Kidney (tissue), 14 donors: ENCODE measurements around the gene SS18L1. TPM values are rescaled to one million over a fixed set of nuclear protein-coding genes. Genes with fewer than 3 reads are reported as not detected.

Source experiments
- DNase-seq, 5 donors: peaks; one replicate each; pipeline ENCODE4 v3.0.0-alpha.2; 2013 to 2020
- FAIRE-seq: peaks from 2 replicates; lab custom pipeline; 2012; peaks lifted over from hg19 to GRCh38; lab: Jason Lieb, UNC
- H3K27ac ChIP-seq, 2 donors: one replicate each; pipeline ENCODE4 v1.7.0; 2013; ENCODE audit warnings: low read depth in 2 of 2, low read length in 2 of 2, inconsistent platforms in 1 of 2
- H3K27me3 ChIP-seq: one replicate; pipeline ENCODE4 v1.7.1; 2013; ENCODE audit warnings: low read length, inconsistent platforms; ENCODE audit not compliant: control insufficient read depth, insufficient read depth
- H3K36me3 ChIP-seq, 3 donors: one replicate each; pipeline versions ENCODE4 v1.7.0 to v1.7.1; 2013; ENCODE audit warnings: low read length in 3 of 3, control low read depth in 1 of 3, inconsistent platforms in 1 of 3; ENCODE audit not compliant: insufficient read depth in 3 of 3, control insufficient read depth in 2 of 3
- H3K4me1 ChIP-seq, 3 donors: one replicate each; pipeline versions ENCODE4 v1.7.0 to v1.7.1; 2013; ENCODE audit warnings: low read length in 3 of 3, inconsistent platforms in 1 of 3, low read depth in 1 of 3; ENCODE audit not compliant: control insufficient read depth in 2 of 3, insufficient read depth in 2 of 3
- H3K4me3 ChIP-seq, 3 donors: one replicate each; pipeline versions ENCODE4 v1.7.0 to v1.8.1; 2013; ENCODE audit warnings: low read length in 3 of 3, control low read depth in 1 of 3, inconsistent platforms in 1 of 3
- H3K9ac ChIP-seq, 3 donors: one replicate each; pipeline versions ENCODE4 v1.7.0 to v1.7.1; 2013; ENCODE audit warnings: low read length in 3 of 3, control low read depth in 1 of 3, inconsistent platforms in 1 of 3
- H3K9me3 ChIP-seq, 3 donors: one replicate each; pipeline versions ENCODE4 v1.7.0 to v1.7.1; 2013; ENCODE audit warnings: low read length in 3 of 3, control low read depth in 1 of 3, inconsistent platforms in 1 of 3; ENCODE audit not compliant: control insufficient read depth in 2 of 3, insufficient read depth in 1 of 3
- intact Hi-C: fragments of 100-400 bp; cut with DNase I; formaldehyde crosslinking; loops from one replicate; pipeline ENCODE4 v1.11.1; 2022
- polyA plus RNA-seq: library from polyadenylated mRNA; stranded (reverse); fragments of 350-450 nt; fragmentation: Illumina TruSeq; extraction: RNeasy Lipid Tissue Mini Kit (QIAGEN cat#74804); gene quantifications from one replicate; pipeline ENCODE4 v1.2.3, GENCODE V29; 2014; ENCODE audit warnings: low read depth, low replicate concordance; ENCODE audit not compliant: insufficient read depth
- total RNA-seq: library from RNA; stranded (reverse); fragmentation: NEBNext Ultra II Directional; extraction: Animal tissue kit (Norgen Biotek cat#: 25700); gene quantifications from one replicate; pipeline ENCODE4 v1.2.1, GENCODE V29; 2021
- TF ChIP-seq, protein P1 (sequence below): IDR thresholded peaks from 3 replicates; pipeline ENCODE4 v1.5.1; 2012; ENCODE audit warnings: mild to moderate bottlenecking, moderate library complexity, borderline replicate concordance; ENCODE audit not compliant: insufficient read depth; ENCODE audit errors: extremely low read depth
- donor health status: control.
- donor health status: control.
- donor health status: control.
- donor health status: control.
- donor health status: control.
- donor health status: DM: yes; HTN: yes; CAD: no.
- donor health status: Normal renal cell carcinoma (clear cell type).

SS18L1 gene
- total and polyA plus RNA-seq, 2 donors from 2014 or later, result 6.5 to 12.0 TPM

DNA sequence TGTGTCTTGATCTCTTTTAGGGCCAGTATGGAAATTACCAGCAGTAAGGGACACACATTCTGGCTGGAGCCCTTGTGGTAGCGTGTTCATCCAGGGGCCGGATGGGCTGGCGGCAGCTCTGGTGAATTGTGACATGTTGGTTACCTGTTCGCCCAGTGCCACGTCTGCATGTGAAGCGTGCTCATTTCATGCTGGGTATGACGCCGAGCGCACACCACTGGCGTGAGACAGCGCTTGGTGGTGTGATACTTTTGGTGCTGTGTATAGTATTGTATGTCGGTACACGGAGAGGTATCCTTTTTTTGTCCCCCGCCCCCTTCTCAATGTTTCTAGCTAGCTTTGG lies 35.6 kb downstream of the SS18L1 start:
- H3K9me3 ChIP-seq, result no peaks in the 10 kb centered on the region
- H3K9ac ChIP-seq, result no peak overlapping the region
- intact Hi-C loops, result no loop called here
- H3K27ac ChIP-seq, result no peak overlapping the region
- H3K27me3 ChIP-seq, result no peaks in the 10 kb centered on the region
- TF ChIP-seq, protein P1, sequence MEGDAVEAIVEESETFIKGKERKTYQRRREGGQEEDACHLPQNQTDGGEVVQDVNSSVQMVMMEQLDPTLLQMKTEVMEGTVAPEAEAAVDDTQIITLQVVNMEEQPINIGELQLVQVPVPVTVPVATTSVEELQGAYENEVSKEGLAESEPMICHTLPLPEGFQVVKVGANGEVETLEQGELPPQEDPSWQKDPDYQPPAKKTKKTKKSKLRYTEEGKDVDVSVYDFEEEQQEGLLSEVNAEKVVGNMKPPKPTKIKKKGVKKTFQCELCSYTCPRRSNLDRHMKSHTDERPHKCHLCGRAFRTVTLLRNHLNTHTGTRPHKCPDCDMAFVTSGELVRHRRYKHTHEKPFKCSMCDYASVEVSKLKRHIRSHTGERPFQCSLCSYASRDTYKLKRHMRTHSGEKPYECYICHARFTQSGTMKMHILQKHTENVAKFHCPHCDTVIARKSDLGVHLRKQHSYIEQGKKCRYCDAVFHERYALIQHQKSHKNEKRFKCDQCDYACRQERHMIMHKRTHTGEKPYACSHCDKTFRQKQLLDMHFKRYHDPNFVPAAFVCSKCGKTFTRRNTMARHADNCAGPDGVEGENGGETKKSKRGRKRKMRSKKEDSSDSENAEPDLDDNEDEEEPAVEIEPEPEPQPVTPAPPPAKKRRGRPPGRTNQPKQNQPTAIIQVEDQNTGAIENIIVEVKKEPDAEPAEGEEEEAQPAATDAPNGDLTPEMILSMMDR, result no peak
- no peak for FAIRE-seq
- DNase-seq, result no peak
- H3K36me3 ChIP-seq, result peaks cover 3 to 18% (median 8%) of the 10 kb centered on the region in 3 donors
- no peak overlapping the region for H3K4me3 ChIP-seq
- peaks cover 0 to 6% (median 0%) of the 10 kb centered on the region in 3 donors for H3K4me1 ChIP-seq

DNA sequence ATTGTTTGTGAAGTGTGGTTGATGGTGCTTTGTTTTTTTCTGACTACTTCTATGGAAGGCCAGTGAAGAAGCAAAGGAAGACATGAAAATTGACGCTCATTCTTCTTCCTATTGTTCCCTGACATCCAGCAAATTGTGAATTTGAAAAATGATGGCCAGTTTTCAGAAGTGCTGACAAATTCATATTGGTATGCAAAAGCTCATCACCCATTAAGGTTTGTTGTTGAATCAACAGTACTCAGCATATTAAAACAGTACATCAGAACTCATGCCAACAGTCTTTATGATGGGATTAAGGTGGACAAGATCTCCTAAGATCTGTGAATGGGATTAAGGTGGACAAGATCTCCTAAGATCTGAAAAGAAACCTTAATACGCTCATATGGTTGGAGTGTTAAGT lies 38.2 kb downstream of the SS18L1 start:
- TF ChIP-seq, protein P1, result no peak
- Histone ChIP-seq H3K36me3 (peaks cover 0 to 8% (median 5%) of the 10 kb centered on the region in 3 donors), H3K27me3 (no peaks in the 10 kb centered on the region), H3K4me1 (peaks cover 0 to 6% (median 0%) of the 10 kb centered on the region in 3 donors), H3K9me3 (no peaks in the 10 kb centered on the region), H3K27ac (no peak overlapping the region), H3K9ac (peak overlapping the region in 1 of 3 donors; percentile 90), H3K4me3 (peak overlapping the region in 2 of 3 donors; percentile 76 to 97)
- FAIRE-seq, result no peak
- DNase-seq, result no peak
- intact Hi-C loops, result no loop called here

DNA sequence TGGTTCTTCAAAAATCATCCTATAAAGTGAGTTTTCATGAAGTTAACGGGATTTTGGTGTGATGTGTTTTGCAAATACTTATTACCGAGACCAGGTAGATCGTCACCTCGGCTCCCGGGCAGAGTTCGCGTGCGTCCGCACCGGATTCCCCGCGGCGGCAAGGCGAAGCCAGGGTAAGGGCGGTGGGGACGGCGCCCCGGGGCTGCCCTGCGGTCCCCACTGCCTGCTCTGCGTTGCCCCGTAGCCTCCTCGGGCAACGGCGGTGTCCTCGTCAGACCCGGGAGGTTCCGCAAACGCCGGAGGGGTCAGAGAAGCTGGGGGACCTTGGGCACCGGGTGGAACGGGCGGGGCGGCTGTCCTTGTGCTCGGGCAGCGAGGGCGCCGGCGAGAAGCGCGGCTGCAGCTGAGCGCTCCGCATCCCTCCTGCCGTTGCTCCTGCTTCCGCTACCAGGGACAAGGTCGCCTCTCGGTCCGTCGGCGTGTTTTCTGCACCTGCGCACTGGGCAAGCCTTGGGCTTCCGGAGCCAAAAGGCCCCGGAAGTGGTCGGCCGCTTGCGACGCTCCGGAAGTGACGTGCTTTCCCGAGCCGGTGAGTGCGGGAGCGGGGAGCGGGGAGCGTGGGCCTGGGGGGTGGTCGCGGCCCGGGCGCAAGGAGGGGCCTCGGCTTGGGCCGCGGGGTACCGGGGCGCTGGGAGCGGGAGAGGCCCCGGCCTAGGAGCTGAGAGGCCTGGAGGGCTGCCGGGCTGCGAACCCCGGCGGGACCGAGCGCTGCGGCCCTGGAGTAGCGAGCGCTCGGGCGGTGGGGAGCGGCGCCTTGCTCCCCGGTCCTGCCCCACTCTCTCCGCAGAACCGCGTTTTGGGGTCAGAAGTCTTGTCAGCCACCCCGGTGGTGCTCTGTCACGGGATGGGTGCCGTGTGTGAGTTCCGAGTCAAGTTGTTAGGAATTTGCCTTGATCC lies 39.2 kb downstream of the SS18L1 start, which contains the start of gene MTG2:
TSS of gene MTG2 (plus strand) at position 560 of the 957 bp plus-strand sequence. CDS start 10,393 bp downstream, outside the sequence.
- TF ChIP-seq, protein P1, result peak; percentile 7
- peaks cover 0 to 6% (median 0%) of the 10 kb centered on the region in 3 donors for H3K4me1 ChIP-seq
- H3K27me3 ChIP-seq, result no peaks in the 10 kb centered on the region
- no peaks in the 10 kb centered on the region for H3K9me3 ChIP-seq
- DNase-seq, result peak; percentile 96 to 99 (median 98)
- FAIRE-seq, result no peak
- intact Hi-C loops, result no loop called here
- peak within 1 kb of the TSS; percentile 92 to 93 for H3K27ac ChIP-seq
- H3K9ac ChIP-seq, result peak within 1 kb of the TSS; percentile 83 to 95 (median 90)
- peak within 1 kb of the TSS; percentile 92 to 97 (median 94) for H3K4me3 ChIP-seq
- peaks cover 0 to 8% (median 5%) of the 10 kb centered on the region in 3 donors for H3K36me3 ChIP-seq
